ENCODE results near the gene CNOT8.

Gene CNOT8

DNA sequence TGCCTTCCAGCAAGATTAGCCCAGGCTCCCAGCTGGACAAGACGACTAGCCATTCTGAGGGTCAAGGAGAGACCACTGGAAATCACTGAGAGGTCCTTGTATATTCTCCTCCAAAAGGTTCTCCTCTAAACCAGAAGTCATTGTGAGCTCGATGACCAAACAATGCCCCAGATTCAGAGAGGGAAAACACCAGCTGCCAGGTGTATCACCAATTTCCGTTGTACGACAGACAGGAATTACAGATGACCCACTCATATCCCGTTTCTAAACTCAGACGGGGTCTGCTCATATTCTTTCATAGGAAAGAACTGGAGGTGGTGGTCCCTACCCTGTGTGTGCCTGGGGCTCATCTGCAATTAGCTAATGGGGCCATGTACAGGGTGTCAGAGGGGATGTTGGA is 22.2 kb upstream of the CNOT8 start:
- no peak for DNase-seq

DNA sequence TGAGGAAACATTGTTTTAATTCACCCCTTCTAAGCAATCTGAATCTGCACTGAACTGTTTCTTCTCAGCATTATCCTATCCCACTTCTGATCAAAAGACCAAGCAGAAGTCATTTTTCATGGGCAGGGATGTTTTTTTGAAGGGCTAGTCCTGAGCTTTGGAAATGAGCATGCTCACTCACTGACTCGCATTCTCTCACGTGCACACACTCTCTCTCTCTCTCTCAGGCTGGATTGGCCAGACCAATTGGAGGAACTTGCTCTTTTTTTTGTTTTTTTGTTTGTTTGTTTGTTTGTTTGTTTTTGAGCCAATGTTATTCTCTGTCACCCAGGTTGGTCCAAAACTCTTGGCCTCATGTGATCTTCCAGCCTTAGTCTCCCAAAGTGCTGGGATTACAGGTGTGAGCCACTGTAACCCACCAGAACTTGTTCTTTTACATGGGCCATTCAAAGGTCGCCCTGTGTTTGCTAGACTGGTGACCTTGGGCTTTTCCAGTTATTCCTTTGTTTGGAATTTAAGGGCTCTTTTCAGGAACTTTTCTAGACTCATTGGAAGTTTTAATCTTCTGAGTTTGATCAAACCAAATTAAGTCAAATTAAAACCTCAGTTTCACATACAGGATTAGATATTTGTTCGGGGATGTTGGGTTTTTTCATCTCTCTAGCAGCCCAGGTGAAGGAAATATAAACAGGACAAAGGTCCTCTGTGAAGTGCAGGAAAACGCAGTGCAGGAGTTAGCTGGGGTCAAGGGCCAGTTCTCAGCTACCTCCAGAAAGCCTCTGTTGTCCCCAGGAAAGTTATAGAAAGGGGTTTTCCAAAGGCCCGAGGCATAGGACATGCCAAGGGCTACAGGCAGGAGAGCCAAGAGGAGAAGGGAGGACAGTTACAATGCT is 21.2 kb upstream of the CNOT8 start:
- DNase-seq = no peak

DNA sequence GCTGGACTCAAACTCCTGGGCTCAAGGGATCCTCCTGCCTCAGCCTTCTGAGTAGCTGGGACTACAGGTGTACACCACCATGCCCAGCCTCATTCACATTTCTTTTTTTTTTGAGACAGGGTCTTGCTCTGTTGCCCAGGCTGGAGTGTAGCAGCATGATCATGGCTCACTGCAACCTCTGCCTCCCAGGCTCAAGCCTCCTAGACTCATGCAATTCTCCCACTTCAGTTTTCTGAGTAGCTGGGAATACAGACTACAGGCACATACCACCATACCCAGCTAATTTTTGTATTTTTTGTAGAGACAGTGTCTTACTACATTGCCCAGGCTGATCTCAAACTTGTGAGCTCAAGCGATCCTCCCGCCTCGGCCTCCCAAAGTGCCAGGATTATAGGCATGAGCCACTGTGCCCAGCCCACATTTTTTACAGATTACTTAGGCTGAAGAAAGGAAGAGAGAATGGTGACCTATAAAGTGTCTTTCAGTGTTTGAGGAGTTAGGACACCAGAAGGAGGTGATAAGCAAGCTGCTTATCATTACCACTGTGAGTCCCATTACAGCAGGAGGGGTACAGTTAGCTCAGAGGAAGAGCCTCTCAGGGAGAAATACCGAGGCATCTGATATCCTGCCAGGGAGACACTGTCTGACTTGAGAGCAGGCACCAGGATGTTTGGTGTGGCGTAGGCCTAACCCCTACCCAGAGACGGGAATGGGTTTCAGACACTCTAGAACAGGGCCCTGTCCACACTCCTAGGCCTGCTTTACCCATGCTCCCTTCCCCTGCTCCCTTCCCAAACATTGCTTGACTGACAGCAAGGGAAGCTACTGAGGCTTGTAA is 17.8 kb upstream of the CNOT8 start:
- DNase-seq = no peak

DNA sequence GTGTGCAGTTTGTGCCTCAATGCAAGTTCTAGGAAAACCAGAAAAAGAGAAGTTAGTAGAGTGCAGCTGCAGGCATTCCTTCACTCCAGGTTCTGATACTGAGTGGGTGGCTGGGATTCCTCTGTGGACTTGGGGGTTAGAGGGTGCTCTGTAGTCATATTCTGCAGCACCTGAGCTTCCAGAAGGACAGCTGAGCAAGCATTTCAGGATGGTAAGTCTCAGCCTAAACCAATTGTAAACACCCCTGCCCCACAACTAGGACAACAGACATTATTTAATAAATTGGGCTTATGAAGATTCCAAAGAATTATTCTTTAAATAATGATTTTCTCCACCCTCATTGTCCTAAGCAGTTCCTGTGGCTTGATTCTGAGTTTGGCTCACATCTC is 17.2 kb upstream of the CNOT8 start:
- no peak for DNase-seq

DNA sequence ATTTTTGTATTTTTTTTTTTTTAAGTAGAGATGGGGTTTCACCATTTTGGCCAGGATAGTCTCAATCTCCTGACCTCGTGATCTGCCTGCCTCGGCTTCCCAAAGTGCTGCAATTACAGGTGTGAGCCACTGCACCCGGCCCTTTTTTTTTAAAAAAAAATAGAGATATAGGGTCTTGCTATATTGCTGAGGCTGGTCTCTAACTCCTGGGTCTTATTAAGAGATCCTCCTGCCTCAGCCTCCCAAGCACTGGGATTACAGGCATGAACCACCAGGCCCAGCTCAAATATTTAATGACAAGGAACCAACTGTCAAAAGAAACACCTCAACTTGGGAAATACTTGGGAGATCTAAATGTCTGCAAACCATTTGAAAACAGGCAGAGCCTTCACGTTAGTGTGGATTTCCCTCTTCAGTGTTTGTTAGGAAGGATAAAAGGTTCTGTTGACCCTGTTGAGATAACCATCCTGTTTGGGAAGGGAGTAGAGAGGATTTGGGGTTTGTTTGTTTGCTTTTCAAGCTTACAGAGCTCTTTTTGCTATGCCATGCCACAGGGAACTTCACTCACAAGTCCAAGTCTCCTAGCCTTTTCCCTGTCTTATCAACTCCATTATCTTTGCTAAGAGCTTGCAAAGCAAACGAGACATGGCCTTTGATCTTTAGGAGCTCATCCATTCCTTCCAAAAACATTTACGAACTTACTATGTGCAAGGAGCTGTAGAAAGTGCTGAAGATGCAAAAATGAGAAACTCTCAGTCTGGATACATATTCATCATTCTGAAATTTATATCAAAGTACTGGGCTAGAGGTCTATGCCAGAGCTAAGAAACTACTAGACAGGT is 15.5 kb upstream of the CNOT8 start:
- DNase-seq = no peak

DNA sequence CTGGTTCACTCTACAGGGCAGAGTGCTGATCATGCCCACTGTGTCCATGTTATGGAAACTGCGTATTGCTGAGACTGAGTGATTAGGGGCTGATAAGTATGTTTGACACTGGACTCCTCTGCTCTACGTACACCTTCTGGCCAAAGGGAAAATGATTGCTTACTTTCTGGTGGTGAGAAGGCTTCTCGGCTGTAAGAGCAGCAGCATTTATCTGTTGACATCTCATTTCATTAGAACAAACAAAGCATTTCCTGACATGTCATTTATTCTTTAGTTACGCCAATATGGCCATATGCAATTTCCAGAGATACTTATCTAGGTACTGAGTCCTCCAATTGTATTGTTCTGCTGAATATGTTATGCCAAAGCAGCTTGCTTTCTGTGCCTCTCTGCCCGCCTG is 13.6 kb upstream of the CNOT8 start:
- no peak for DNase-seq

DNA sequence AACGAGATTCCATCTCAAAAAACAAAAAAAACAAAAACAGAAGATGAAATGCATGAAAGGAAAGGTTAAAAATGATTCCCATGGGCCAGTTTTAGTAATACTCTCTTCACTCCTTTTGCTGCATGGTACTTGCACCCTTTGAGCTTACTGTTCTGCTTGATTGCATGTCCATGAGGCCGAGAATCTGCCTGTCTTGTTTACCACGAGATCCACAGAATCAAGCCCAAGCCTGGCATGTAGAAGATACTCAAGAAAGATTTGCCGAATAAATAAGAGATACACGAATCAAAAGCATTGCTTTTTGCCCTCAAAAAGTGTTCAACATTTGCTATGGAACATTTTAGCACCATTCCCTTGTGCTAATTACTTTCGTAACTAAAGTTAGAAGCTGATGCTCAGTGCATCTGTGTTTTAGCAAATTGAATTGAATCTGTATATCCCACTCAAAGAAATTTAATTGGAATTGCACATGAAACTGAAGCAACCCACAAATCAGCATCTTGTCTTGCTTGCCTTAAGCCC is 9.1 kb upstream of the CNOT8 start:
- no peak for DNase-seq

DNA sequence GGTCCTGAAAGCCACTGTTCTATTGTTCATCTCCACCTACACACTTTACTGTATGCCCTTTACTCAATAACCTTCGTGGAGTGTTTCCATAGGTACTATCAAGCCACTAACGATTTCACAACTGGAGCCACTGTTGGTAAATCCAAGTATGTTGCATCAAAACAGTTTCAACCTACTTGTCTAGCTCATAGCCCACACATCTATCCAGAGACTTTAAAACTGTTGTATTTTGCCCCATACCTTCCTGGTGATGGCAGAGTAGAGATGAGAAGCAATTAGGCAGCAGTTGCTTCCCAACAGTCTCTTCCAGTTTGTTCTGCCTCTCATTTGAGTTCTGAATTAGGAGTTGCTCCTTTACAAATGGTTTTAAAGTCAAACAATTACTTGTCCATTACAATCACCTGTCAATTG is 8.6 kb upstream of the CNOT8 start:
- DNase-seq = no peak

DNA sequence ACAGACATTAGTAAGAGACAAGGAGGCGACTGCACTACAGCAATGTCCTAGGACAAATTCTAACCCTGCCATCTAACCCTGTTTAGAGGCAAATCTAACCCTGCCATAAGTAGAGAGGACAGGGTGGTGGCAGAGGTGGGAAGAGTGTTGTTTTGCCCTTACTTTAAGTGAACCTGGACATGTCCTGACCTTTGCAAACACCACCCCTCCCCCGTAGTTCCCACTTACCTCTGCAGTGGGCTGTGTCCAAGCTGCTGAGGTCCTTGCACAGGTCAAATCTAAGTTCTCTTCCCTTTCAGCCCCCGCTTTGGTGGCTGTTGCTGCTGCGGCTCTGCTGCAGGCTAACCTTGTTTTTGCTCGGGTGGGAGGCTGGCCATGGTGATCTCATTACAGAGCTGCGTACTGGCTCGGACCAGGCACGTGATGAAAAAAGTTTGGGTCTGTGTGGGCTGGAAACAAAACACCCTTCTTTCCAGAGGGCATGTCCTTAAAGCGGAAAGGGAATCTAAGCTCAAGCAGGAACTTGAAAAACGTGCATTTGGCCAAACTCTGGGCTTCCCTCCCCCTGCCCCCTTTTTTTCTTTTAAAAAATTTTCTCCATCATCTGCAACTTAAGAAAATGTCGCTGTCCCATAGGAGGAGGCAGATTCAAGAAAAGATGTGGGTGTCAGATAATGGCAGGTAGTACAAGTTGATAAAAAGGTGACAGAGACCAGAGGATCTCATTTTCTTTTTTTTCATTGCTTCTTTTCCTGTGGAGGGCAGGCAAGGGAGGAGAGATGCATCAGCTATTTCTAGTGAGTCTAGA is 8.0 kb upstream of the CNOT8 start, which contains the start of gene FAXDC2:
FAXDC2 (minus strand) TSS at position 349 of the 808 bp plus-strand sequence. CDS start 12,425 bp downstream, outside the sequence.
- no peak for DNase-seq

DNA sequence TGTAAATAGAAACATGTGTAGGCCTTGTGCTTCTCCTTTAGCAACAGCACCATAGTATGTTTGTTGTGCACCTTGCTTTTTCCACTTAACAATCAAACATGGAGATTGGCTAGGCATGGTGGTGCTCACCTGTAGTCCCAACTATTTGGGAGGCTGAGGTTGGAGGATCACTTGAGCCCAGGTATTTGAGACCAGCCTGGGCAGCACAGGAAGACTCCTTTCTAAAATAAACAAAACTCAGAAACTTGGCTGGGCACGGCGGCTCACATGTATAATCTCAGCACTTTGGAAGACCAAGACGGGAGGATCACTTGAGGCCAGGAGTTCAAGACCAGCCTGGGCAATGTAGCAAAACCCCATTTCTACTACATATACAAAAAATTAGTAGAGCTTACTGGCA is 7.1 kb upstream of the CNOT8 start:
- DNase-seq = no peak

DNA sequence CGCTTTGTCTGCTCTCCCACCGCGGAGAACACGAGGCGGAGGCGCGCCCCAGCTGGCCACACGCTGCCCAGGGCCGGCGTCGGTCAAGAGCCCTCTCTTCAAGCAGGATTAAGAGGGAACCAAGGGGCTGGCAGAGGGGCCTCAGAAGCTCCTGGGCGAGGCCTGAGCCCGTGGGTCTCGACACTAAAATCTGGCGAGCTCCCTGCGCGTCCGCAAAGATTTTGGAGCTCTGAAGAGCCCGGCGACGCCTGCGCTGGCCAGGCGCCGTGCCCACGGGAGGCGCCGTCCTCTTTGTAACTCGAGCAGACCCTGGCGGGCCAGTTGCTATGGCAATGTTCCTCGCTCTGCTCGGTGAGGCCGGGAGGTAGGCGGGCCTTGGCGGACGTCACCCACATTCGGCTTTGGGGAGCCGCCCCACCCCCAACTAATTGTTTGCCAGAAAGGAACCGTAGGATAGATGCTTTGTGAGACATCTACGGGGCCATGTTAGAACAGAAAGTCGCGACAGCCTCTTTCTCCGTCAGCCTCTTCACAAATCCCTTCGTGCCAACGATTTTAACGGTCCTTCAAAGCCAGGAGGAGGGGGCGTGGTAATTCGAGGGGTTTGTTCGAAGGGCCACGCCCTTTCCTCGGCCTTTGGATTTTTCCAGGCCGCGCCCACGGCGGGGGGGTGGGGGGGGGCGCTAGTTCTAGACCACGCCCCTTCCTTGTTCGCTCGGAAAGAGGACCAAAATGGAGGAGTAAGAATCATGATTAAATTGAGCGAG is 714 bp upstream of the CNOT8 start:
- DNase-seq = peak; percentile 97

DNA sequence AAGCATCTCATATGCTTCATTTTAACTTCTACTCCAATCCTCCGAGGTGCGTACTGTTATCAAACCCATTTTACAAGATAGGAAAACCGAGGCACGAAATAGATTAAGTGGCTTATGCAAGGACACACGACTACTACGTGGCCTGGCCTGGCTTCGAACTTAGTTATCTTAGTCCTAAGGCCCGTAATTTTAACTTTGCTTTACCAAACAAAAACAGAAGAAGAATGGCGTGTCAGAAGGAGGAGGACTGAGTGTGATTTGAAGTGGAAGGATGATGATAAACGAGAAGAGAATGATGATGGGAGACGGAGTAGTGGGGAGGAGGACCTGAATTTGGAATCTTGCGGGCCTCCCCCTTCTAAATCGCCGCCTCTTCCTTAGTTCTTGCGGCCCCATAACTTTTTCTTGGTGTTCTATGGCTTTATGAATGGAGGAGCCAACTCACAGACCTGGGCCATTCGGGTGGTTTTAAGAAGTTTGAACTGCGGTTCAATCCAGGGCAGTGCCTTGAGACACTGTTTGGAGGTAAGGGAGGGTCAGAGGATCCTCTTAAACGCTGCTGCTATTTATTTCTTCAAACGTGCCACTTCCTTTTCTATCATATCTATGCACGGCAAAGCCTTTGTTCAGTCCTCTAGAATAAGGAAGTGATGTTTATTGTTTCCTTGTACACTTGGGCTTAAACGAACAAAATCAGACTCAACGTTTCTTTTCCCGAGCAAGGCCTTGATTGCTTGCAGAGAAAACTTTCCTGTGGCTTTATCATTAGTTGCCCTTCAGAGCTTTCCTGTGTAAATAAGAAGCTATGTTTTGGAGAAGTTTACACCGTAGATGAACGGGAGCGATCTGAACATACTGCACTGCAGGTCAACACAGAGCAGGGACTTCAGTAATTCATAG is 795 bp downstream of the CNOT8 start:
- peak; percentile 5 for DNase-seq

DNA sequence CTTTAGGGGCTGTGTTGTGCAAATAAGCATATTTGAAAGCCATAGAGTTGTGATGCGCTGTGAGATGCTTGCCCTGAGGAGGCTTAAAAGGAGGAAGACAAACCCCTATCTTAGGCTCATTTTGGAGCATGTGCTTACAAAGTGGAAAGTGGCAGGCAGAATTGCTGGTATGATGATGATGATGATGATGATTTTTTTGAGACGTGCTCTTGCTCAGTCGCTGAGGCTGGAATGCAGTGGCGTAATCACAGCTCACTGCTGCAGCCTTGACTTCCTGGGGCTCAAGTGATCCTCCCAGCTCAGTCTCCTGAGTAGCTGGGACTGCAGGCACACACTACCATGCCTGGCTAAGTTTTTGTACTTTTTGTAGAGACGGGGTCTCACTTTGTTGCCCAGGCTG is 1.7 kb downstream of the CNOT8 start:
- DNase-seq = no peak

DNA sequence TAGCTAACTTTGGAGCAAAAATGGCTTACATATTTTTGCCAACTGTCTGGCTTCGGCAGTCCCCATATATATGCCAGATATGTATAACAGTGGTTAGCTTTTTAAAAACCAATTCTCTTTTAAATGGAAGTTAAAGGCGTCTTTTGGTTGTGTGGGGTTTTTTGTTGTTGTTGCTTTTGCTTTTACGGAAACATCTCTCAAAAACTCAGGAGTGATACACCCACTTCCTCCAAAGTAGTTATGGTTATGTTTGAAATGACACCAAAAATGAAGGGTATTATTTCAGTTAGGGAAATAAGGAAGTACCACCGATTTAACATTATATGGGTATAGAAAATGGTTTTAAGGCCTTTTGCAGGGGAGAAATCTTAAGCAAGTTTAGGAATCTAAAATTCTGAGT is 2.3 kb downstream of the CNOT8 start:
- no peak for DNase-seq

DNA sequence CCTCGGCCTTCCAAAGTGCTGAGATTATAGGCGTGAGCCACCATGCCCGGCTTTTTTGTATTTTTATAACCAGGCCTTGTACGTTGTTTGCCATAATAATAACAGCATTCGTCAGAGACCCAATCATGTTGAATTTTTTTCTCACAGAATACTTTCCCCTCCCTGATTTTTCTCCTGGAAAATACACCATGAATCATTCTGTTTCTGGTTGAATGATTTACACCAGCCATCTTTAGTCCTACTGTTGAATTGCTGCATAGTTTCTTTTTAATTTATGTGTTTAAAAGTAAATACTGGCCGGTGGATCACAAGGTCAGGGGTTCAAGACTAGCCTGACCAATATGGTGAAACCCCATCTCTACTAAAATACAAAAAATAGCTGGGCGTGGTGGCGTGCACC is 3.5 kb downstream of the CNOT8 start:
- no peak for DNase-seq

DNA sequence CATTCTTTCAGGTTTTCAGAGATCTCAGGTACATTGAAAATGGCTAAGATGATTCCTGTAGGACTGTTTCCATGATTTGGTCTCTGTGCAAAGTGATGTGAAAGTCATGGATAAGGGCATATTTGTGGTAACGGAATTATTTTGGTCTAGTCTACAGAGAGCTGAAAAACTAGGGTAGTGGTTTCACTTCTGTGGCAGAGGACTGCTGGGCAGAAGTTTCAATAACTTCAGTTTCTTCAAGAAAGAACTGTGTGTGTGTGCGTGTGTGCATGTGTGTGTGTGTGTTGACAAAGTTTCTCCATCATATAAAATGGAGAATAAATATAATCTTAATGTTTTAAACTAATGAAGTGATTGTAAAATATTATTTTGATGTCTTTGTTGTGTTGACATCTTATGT is 4.3 kb downstream of the CNOT8 start:
- no peak for DNase-seq

DNA sequence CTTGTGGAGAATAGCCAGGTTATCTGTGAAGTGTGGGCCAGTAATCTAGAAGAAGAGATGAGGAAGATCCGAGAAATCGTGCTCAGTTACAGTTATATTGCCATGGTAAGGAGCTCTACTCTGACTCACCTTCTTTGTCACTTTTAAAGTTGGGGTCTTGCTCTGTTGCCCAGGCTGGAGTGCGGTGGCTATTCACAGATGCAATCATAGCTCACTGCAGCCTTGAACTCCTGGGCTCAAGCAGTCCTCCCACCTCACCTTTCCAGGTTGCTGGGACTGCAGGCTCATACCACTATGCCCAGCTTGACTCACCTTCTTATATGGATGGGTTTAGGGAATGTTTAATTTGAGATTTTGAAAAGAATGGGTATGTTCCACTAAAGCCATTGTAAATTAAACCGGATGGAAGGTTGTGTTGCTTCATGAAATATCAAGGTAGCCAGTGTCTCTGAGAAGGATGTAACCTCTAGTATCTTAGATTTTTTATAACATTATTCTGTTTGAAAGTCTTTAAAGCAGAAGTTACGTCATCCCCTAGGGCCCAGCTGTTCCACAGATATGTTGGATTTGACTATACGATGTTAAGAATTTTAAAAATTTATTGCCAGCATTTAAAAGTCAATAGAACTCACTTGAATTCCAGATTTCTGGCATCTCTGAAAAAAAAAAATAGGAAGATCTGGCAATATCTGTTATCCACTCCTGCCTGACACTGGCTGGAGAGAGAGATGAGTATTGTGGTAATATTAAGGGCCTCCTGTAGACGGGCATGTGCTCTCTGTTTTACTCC is 5.1 kb downstream of the CNOT8 start:
- no peak for DNase-seq

DNA sequence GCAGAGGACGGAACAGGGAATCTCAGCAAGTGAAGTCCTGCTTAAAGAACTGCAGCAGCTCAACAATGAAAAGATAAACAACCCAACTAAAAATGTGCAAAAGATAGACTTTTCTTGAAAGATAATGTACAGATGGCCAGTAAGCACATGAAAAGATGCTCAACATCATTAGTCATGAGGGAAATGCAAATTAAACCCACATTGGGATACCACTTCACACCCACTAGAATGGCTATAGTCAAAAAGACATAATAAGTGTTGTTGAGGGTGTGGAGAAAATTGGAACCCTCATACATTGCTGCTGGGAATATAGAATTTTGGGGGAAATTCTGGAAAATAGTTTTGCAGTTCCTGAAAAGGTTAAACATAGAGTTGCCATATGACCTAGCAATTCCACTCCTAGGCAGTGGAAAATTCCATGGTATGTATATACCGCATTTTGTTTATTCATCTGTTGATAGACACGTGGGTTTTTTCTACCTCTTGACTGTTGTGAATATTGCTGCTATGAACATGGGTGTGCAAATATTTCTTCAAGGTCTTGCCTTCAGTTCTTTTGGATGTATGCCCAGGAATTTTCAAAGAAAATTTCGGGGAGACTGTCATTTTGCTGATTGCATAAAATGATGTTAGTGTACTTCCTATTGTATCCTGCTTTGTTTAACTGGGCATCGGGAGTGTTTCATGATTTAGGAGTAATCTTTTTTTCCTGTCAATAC is 7.2 kb downstream of the CNOT8 start:
- DNase-seq = no peak

DNA sequence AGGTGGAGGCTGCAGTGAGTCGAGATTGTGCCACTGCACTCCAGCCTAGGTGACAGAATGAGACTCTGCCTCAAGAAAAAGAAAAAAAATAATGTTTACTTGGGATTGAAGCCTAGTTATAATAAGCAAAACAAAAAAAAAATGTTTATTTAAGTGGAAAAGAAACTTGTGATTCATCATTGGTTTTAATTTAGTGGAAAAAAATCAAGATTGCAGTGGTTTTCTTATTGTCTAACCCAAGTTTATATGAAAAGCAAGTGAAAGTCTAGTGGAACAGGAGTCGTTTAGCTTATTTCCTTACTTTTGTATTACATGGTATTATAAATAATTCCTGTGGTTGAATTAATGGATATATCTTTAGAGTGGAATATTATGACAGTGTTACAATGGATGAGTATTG is 8.4 kb downstream of the CNOT8 start:
- DNase-seq = no peak
